Dedifferentiated amniotic fluid mesenchymal stem cell (primary cell): Measurements from ENCODE around the gene DDAH1.
A peak's percentile ranks its signal among the peaks of the same experiment; 100 is the strongest.

Experiments used
- DNase-seq: peaks from one replicate; pipeline ENCODE4 v3.0.0-alpha.2; 2016; ENCODE audit errors: extremely low spot score

The DDAH1 gene

GRCh38 chr1:85303440-85304162, 161.4 kb downstream of the DDAH1 start:
- no peak for DNase-seq

GRCh38 chr1:85300140-85300539, 164.8 kb downstream of the DDAH1 start:
- no peak for DNase-seq

DNA sequence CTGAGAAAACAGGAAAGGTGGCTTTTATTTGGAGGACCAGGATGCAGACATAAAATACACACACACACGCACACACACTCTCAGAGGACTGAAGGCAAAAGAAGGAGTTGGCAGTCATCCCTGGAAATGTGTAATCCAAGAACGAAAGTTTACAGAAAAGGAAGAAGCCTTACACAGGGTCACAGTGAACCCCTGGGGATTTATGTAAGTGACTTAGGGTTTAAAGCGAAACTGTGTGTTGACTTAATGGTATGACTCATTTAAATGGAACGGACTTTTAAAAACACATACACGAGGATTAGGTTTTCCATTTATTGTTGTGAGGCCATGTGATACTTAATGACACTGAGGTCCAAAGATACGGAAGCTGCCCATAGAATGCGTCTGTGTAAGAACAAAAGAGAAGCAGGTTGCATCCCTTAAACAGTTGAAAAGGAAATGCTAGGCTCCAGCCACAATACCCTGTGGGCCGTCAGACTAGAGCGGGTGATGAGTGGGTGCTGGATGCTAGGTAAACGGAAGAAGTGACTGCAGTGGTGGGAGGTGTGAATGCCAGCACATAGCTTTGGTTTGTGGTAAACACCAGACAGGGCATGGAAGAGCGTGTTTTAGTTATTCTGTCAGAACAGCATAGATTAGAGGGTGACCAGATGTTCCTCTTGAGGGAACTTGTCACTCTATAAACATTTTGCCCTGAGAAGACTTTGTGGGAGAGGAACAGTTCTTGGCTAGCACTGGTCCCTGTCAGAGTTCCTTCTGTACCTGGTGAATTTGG, 166.9 kb downstream of the DDAH1 start:
- peak; percentile 95 for DNase-seq

GRCh38 chr1:85297538-85297854, 167.5 kb downstream of the DDAH1 start:
- no peak for DNase-seq

GRCh38 chr1:85296980-85297379, 168.0 kb downstream of the DDAH1 start:
- no peak for DNase-seq

DNA sequence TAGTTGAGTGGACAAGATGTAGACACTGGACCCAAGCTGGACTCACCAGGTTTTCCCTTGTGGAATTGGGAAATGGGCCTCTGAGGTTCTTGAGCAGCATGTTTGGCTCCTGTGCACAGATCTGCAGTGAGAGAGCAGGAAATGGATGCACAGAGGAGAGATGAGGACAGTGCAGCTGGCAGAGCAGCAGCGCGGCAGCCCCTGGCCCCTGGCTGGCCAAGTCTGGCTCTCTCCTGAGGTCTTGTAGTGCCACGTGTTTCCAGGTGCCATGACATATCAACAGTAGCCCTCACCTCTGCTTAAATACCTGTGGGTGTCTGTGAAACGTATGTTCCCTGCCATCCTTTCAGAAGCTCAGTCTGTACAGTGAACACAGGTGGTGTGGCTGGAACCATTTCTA, 169.3 kb downstream of the DDAH1 start:
- DNase-seq: no peak

- no peak for DNase-seq
Observed at GRCh38 chr1:85295006-85295431, 169.9 kb downstream of the DDAH1 start.

DNA sequence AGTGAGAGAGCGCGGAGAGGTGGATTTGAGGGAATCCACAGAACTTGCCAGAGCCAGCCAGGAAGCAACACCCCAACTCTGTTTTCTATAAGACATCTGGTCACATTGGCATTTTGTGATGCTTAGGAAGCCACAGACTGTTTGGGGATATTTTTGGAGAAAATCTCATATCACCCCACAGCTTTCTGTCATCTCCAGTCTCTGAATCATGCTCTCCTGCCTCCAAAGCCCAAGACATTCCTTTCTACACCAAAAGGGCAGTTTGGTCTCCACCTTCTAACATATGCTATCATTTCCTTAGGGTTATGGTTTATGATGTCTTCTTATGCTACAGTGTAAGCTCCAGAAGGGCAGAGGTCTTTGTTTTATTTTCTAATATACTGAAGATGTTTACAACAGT, 174.1 kb downstream of the DDAH1 start:
- no peak for DNase-seq

DNA sequence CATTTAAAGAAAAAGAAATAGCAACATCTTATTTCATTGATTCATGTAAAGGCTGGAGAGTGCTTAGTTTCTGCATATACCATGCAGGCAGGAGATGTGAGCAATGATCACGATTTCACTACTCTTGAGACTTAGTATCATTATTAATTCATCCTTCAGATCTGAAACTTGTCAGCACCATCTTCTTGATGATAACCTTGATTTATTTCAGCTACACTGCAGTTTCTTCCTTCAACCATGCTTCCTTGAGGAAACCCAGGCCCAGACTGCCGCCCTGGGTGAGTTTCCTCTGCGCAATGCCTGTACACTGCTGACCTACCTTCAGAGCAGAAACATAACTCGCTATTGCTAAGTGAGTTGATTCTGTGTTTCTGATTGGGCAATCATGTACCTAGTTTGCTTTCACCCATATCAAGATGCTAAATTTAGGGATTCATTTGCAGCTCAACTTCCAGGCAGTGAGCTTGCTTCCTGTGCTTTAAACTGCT, 175.1 kb downstream of the DDAH1 start:
- DNase-seq: no peak

DNA sequence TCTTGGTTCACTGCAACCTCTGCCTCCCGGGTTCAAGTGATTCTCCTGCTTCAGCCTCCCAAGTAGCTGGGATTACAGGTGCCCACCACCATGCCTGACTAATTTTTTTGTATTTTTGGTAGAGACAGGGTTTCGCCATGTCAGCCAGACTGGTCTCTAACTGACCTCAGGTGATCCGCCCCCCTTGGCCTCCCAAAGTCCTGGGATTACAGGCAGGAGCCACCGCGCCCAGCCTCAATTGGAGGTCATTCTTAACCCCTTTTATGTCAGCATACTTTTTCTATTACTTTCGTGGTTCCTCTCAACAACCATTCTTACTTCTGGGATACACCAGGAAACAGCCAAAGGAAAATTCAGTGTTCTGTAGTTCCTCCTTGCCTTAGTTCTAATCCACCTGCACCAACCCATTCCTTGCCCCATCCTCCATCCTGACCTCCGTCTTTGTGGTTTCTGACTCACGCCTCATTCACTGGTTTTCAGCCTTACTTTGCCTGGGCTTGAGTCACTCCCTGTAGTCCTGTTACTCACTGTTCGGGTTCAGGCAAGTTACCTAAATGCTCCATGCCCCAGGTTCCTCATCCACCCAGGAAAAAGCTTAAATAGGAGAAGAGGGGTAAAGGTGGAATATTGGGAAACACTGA, 175.6 kb downstream of the DDAH1 start:
- peak; percentile 52 for DNase-seq

GRCh38 chr1:85284202-85284601, 180.8 kb downstream of the DDAH1 start:
- no peak for DNase-seq

GRCh38 chr1:85283475-85284199, 181.3 kb downstream of the DDAH1 start:
- DNase-seq: no peak

DNA sequence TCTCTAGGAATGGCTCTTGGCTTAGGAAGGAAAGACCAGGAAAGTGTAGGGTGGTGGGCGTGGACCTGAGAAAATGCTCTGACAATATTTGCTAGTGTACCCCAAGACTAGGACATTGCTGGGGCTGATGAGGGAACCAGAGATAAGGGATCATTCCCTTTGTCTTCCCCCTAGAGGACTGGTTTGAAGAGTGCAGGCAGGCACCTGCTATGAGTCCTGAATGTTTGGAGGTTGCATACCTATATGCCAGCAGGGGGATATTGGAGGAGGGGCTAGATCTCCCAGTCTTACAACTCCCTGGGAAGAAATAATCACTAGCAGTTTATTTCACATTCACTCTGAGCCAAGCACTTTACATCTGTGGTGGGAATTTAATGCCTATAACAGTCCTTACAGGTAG, 182.5 kb downstream of the DDAH1 start:
- DNase-seq: no peak

DNA sequence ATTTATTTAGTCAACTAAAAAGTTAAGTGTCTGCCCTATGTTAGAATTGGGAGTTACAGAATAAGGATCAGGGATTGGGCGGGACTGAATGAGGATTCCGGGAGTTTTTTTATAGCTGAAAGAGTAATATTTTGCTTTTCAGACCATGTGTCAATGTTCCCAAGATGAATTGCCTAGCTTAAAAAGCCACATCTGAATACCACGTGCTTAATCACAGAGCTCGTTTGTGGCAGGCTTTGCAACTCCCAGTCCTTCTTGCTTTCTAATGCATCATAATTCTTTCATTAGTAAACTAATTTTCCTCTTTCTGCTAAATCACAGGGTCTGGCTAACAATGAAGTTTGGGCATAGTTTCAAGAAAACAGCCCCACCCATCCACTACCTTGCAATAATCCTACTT, 184.3 kb downstream of the DDAH1 start:
- no peak for DNase-seq

- DNase-seq: no peak
Observed at GRCh38 chr1:85279458-85280080, 185.4 kb downstream of the DDAH1 start.

GRCh38 chr1:85278853-85279314, 186.1 kb downstream of the DDAH1 start:
- DNase-seq: peak; percentile 88

DNA sequence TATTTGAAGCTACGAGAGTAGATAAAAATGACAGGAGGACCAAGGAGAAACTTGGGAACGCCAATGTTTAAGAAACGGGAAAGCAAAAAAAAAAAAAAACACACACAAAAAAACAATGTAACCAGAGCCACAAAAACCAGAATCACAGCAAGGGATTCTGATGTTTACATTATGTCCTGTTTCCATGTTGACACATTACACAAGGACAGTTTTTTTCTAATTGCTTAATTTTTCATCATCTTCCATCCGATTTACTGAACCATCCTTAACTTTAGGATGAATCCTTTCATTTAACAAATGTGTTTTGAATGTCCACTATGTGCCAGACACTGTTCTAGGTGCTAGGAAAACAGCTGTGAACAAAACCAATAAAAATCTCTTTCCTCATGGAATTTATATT, 187.2 kb downstream of the DDAH1 start:
- DNase-seq: no peak

DNA sequence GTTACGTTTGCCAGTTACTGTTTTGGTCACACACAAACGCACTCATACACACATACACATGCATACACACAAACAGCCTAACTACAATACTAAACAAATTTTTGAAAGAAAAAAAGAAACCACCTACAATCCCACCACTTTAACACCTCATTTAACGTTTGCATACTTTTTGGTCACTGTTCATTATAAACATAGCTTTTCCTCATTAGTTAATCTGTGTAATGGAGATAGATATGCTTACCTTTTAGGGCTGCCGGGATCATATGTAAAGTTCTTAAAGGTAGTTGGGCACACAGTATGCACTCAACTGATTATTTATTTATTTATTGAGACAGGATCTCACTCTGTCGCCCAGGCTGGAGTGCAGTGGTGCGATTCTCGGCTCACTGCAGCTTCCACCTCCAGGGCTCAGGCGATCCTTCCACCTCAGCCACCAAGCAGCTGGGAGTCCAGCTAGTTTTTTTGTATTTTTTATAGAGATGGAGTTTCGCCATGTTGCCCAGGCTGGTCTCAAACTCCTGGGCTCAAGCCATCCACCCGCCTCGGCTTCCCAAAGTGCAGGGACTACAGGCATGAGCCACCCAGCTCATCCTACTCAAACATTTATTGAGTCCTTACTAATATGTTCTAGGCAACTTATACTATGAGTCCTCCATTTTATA, 187.8 kb downstream of the DDAH1 start:
- no peak for DNase-seq

DNA sequence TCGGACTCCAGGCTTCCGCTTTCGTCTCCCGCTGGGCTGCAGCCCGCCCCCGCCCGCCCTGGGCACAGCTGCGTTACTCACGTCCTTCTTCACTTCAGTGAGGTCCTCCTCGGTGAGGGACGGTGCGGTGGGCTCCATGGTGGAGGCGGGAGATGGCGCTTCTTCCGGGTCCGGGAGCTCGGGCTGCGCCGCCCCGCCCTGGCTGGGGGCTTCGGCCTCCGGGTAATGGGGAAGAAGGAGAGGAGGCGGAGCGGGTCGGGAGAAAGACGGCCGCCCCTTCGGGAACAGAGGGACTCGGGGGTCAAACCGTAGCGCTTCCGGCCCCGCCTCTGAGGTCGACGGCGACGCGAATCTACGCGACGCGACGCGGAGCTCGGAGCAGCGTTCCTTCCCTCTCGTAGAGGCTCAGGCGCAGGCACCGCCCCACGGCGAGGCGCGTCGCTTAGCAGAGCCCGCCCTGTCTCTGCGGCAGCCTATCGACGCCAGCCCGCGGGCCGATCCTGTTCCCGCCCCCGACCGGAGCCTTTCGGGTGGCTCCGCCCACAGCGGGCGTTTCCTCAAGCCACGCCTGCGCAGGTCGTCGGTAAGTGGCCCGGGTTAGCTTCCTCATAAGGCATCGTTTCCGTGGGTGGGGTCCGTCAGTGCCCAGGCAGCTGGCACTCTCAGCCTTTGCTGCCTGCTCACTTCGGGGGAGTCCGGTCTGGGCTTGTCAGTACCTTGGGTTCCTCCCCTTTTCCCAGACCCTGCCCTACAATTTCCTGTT, 188.6 kb downstream of the DDAH1 start, which contains the start of gene BCL10:
Gene BCL10, minus strand, starts transcription at position 418 of the 763 bp plus-strand sequence. Its CDS starts 280 bp downstream, at position 138.
- peak; percentile 98 for DNase-seq

- no peak for DNase-seq
Observed at GRCh38 chr1:85275701-85276214, 189.2 kb downstream of the DDAH1 start.
